ENCODE results near the gene LATS1. TPM values are rescaled to one million over a fixed set of nuclear protein-coding genes. Genes with fewer than 3 reads are reported as not detected.
"Not testable (repeated sequence)": the region's sequence is repeated elsewhere in the genome, so short reads cannot be mapped to it uniquely, and the experiment has no call there.

The LATS1 gene
- total RNA-seq, 1 experiment from 2014 or later: 20.7 TPM

DNA sequence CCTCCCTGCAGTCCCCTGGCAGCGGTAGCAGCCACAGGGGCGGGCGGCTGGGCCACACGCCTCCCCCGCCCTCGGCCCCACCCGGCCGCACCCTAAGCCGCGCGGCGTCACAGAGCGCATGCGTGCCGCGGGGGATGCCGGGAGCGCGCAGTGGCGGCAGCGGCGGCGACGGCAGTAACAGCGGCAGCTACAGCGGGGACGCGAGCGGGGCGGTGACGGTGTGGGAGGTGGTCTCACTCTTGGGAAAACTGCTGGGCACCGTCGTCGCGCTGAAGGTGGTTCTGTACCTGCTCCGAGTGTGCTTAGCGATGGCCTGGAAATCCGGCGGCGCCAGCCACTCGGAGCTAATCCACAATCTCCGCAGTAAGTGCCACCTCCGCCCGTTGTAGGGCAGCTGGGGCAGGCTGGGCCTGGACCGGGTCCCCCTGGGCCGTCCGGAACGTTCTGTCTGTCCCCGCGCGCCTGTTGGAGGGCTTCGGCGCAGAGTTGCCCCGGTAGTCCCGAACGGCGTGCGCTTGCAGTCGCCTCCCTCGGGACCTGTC, 31.8 kb upstream of the LATS1 start, which contains the start of gene PCMT1:
PCMT1 (plus strand) TSS at position 148 of the 542 bp plus-strand sequence; CDS start at position 309, 161 bp downstream.
- no peak for TF ChIP-seq CTCF (IDR thresholded peaks at IDR 0.05; ENCODE audit: unreplicated experiment)
- CTCF ChIA-PET: interaction anchor here (1.1 kb wide), 1 partner anchor 102 kb away, joined by 3 read pairs; no protein-coding TSS in a partner anchor
- Mint-ChIP-seq H3K4me3 (ENCODE audit: low read depth, unreplicated experiment) (peak within 1 kb of the TSS; percentile 81), H3K4me1 (ENCODE audit: low read depth, unreplicated experiment) (peaks cover 10% of the 10 kb centered on the region), H3K36me3 (ENCODE audit: insufficient read depth, unreplicated experiment) (peaks cover 32% of the 10 kb centered on the region), H3K9me3 (ENCODE audit: low read depth, unreplicated experiment) (no peaks in the 10 kb centered on the region), H3K27ac (ENCODE audit: unreplicated experiment) (peak within 1 kb of the TSS; percentile 56), H3K27me3 (ENCODE audit: unreplicated experiment) (no peaks in the 10 kb centered on the region)
- BruUV-seq (replicated peaks): no TSS peak
- intact Hi-C loops (cut with micrococcal nuclease; ENCODE audit: unreplicated experiment): no loop called here
- peak; percentile 90 for DNase-seq

- H3K9me3 Mint-ChIP-seq (ENCODE audit: low read depth, unreplicated experiment); intact Hi-C loops (cut with micrococcal nuclease; ENCODE audit: unreplicated experiment); H3K27me3 Mint-ChIP-seq (ENCODE audit: unreplicated experiment); H3K27ac Mint-ChIP-seq (ENCODE audit: unreplicated experiment); BruUV-seq (replicated peaks); H3K4me1 Mint-ChIP-seq (ENCODE audit: low read depth, unreplicated experiment); DNase-seq: not testable (repeated sequence)
- Mint-ChIP-seq H3K36me3 (ENCODE audit: insufficient read depth, unreplicated experiment) (peaks cover 32% of the 10 kb centered on the region), H3K4me3 (ENCODE audit: low read depth, unreplicated experiment) (peak overlapping the region; percentile 81)
- CTCF ChIA-PET: interaction anchor here (1.1 kb wide), 1 partner anchor 101 kb away, joined by 3 read pairs; no protein-coding TSS in a partner anchor
These were observed 31.2 kb upstream of the LATS1 start for GRCh38 chr6:149749082-149749593.

DNA sequence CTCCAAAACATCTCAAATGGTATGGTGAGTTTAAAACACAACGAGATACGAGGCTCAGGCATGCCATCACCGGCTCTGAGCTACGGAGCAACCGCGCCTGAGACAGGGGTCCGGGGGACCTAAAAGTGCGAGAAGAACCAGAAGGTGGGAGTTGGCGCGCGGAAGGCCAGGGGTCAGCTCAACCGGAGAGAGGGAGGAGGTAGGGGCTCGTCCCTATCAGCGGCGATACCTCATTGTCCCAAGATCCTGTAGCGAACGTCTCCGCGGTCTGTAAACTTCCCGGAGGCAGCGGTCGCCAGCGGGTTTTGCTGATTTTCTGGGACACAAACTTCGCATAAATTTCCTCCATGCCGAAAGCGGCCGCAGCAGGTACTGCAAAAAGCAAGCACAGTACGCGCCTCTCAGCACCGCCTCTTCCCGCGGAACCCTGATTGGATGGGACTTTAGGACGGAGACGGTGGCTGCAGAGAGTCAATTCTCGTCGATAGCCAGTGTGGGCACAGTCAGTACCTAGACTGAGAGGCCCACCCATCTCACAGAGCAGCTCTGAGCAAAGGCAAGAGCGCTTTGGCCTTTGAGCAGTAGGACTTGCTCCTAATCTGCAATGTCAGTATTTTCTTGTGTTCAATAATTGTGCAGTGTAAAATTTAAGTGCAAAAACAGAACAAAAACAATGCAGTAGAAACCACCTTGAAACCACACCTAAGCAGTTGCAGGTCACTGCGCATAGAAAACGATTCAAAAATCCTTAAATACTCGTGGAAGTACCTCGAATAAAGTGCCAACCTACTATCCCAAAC, 28.4 kb upstream of the LATS1 start, which contains the start of gene NUP43:
NUP43 (minus strand) TSS at position 383 of the 800 bp plus-strand sequence; CDS start at position 349, 34 bp downstream.
- peaks cover 10% of the 10 kb centered on the region for H3K4me1 Mint-ChIP-seq (ENCODE audit: low read depth, unreplicated experiment)
- no peaks in the 10 kb centered on the region for H3K9me3 Mint-ChIP-seq (ENCODE audit: low read depth, unreplicated experiment)
- H3K27me3 Mint-ChIP-seq (ENCODE audit: unreplicated experiment): no peaks in the 10 kb centered on the region
- peak; percentile 88 for DNase-seq
- CTCF ChIA-PET: interaction anchor here (0.6 to 0.7 kb wide), 2 partner anchors 57 to 1177 kb away, joined by 5 to 8 read pairs; no protein-coding TSS in a partner anchor
- peaks cover 39% of the 10 kb centered on the region for H3K36me3 Mint-ChIP-seq (ENCODE audit: insufficient read depth, unreplicated experiment)
- no TSS peak for BruUV-seq (replicated peaks)
- intact Hi-C loops (cut with micrococcal nuclease; ENCODE audit: unreplicated experiment): no loop called here
- H3K27ac Mint-ChIP-seq (ENCODE audit: unreplicated experiment): peak within 1 kb of the TSS; percentile 90
- peak within 1 kb of the TSS; percentile 87 for H3K4me3 Mint-ChIP-seq (ENCODE audit: low read depth, unreplicated experiment)
- peak; percentile 26 for TF ChIP-seq CTCF (IDR thresholded peaks at IDR 0.05; ENCODE audit: unreplicated experiment)

GRCh38 chr6:149745252-149745651, 27.4 kb upstream of the LATS1 start:
- H3K9me3 Mint-ChIP-seq (ENCODE audit: low read depth, unreplicated experiment); H3K27me3 Mint-ChIP-seq (ENCODE audit: unreplicated experiment); H3K4me1 Mint-ChIP-seq (ENCODE audit: low read depth, unreplicated experiment); BruUV-seq (replicated peaks); DNase-seq; H3K27ac Mint-ChIP-seq (ENCODE audit: unreplicated experiment); intact Hi-C loops (cut with micrococcal nuclease; ENCODE audit: unreplicated experiment); CTCF ChIA-PET: not testable (repeated sequence)
- H3K4me3 Mint-ChIP-seq (ENCODE audit: low read depth, unreplicated experiment): peak overlapping the region; percentile 87
- peaks cover 38% of the 10 kb centered on the region for H3K36me3 Mint-ChIP-seq (ENCODE audit: insufficient read depth, unreplicated experiment)

GRCh38 chr6:149734915-149735314, 17.0 kb upstream of the LATS1 start:
- no peak overlapping the region for H3K27ac Mint-ChIP-seq (ENCODE audit: unreplicated experiment)
- intact Hi-C loops (cut with micrococcal nuclease; ENCODE audit: unreplicated experiment): no loop called here
- CTCF ChIA-PET: interaction anchor here (0.6 to 0.7 kb wide), 2 partner anchors 65 to 119 kb away, joined by 4 to 5 read pairs; no protein-coding TSS in a partner anchor
- no peak overlapping the region for H3K4me3 Mint-ChIP-seq (ENCODE audit: low read depth, unreplicated experiment)
- TF ChIP-seq CTCF (IDR thresholded peaks at IDR 0.05; ENCODE audit: unreplicated experiment): no peak
- H3K27me3 Mint-ChIP-seq (ENCODE audit: unreplicated experiment): no peaks in the 10 kb centered on the region
- DNase-seq: no peak
- H3K4me1 Mint-ChIP-seq (ENCODE audit: low read depth, unreplicated experiment): no peaks in the 10 kb centered on the region
- BruUV-seq (replicated peaks): no TSS peak
- H3K36me3 Mint-ChIP-seq (ENCODE audit: insufficient read depth, unreplicated experiment): peaks cover 27% of the 10 kb centered on the region
- no peaks in the 10 kb centered on the region for H3K9me3 Mint-ChIP-seq (ENCODE audit: low read depth, unreplicated experiment)
